Uterus (tissue), 4 donors: ENCODE results near the gene CFAP65. TPM values are rescaled to one million over a fixed set of nuclear protein-coding genes. Genes with fewer than 3 reads are reported as not detected.

Experiments used
- DNase-seq, 2 donors: peaks; one replicate each; pipeline ENCODE4 v3.0.0-alpha.2; 2019 to 2020
- H3K27ac ChIP-seq, 2 donors: fragments of 200-600 bp; sonication (generic); 1 replicate in 1 of 2; 2 replicates in 1 of 2; pipeline ENCODE4 v1.5.1; 2016 to 2018
- H3K27me3 ChIP-seq, 2 donors: fragments of 200-600 bp; sonication (generic); one replicate each; pipeline ENCODE4 v1.5.1; 2018 to 2019; ENCODE audit warnings: control low read depth in 1 of 2
- H3K36me3 ChIP-seq, 2 donors: fragments of 200-600 bp; sonication (generic); one replicate each; pipeline ENCODE4 v1.5.1; 2019; ENCODE audit warnings: control low read depth in 1 of 2
- H3K4me1 ChIP-seq, 2 donors: fragments of 200-600 bp; sonication (generic); one replicate each; pipeline ENCODE4 v1.5.1; 2018 to 2019; ENCODE audit warnings: control low read depth in 1 of 2
- H3K4me3 ChIP-seq, 2 donors: fragments of 200-600 bp; sonication (generic); 1 replicate in 1 of 2; 2 replicates in 1 of 2; pipeline ENCODE4 v1.5.1; 2018 to 2019; ENCODE audit warnings: mild to moderate bottlenecking in 1 of 2
- H3K9me3 ChIP-seq, 2 donors: fragments of 200-600 bp; sonication (generic); one replicate each; pipeline ENCODE4 v1.5.1; 2019; ENCODE audit warnings: control low read depth in 1 of 2
- POLR2A ChIP-seq, 2 donors: fragments of 450-650 bp; IDR thresholded peaks; one replicate each; pipeline ENCODE4 v1.6.1; 2016; ENCODE audit warnings: antibody characterized with exemption in 2 of 2, mild to moderate bottlenecking in 1 of 2, moderate library complexity in 1 of 2
- intact Hi-C: fragments of 100-400 bp; cut with DNase I; formaldehyde crosslinking; loops from one replicate; pipeline ENCODE4 v1.15.1; 2023; ENCODE audit warnings: low total_unique reads
- microRNA counts, 2 donors: library from miRNA; unstranded; fragments of <30 nt; microRNA quantifications; one replicate each; lab custom pipeline; 2016 to 2017
- microRNA-seq: library from miRNA; unstranded; fragments of <30 nt; microRNA quantifications from one replicate; pipeline ENCODE4, GENCODE V29; 2016; ENCODE audit warnings: borderline microRNAs expressed, borderline replicate concordance
- small RNA-seq: library from RNA; depleted of rRNA; stranded (forward); fragments of <200 nt; gene quantifications from one replicate; pipeline ENCODE3, GENCODE V24; 2016
- total RNA-seq, 4 donors: library from RNA; depleted of rRNA in 3 of 4; stranded (reverse); fragments of >200 nt in 3 of 4; gene quantifications; one replicate each; pipeline versions ENCODE4 v1.1.0 to v1.2.4, GENCODE V29; 2014 to 2023
- TF ChIP-seq, protein P1 (sequence below), 4 experiments: fragments of 200-600 bp in 2 of 4; fragments of 450-650 bp in 2 of 4; sonication (generic) in 2 of 4; IDR thresholded peaks; one replicate each; pipeline ENCODE4 v1.5.1; 2016 to 2019; ENCODE audit warnings: antibody characterized with exemption in 4 of 4, mild to moderate bottlenecking in 2 of 4, moderate library complexity in 1 of 4
- donor health status: DM: yes; HTN: yes; CAD: no.

The CFAP65 gene
- total RNA-seq, 4 donors from 2014 or later = 0.21 to 3.5 (median 1.9) TPM

DNA sequence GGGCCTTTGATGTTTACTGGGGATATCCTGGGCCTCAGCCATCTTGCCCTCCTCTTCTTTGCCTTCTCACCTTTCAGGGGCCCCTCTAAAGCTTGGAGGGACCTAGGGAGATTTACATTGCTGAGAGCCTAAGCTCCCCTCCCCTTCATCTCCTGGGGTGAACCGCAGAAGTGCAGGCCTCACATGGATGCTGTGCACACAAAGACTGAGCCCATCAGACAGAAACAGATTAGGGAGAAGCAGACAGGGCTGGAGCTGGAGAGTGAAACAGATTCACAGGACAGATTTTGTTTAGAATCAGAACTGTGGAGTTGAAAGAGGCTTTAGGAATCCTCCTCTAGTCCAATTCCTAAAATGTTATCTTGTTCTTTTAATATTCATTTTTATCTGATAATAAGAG is 85.3 kb downstream of the CFAP65 start:
- no peaks in the 10 kb centered on the region for H3K9me3 ChIP-seq
- peaks cover 0 to 17% of the 10 kb centered on the region in 2 donors for H3K4me1 ChIP-seq
- DNase-seq = no peak
- H3K4me3 ChIP-seq = no peak overlapping the region
- peaks cover 5 to 9% of the 10 kb centered on the region in 2 donors for H3K27me3 ChIP-seq
- no peak overlapping the region for H3K27ac ChIP-seq
- intact Hi-C loops = no loop called here
- TF ChIP-seq, protein P1, sequence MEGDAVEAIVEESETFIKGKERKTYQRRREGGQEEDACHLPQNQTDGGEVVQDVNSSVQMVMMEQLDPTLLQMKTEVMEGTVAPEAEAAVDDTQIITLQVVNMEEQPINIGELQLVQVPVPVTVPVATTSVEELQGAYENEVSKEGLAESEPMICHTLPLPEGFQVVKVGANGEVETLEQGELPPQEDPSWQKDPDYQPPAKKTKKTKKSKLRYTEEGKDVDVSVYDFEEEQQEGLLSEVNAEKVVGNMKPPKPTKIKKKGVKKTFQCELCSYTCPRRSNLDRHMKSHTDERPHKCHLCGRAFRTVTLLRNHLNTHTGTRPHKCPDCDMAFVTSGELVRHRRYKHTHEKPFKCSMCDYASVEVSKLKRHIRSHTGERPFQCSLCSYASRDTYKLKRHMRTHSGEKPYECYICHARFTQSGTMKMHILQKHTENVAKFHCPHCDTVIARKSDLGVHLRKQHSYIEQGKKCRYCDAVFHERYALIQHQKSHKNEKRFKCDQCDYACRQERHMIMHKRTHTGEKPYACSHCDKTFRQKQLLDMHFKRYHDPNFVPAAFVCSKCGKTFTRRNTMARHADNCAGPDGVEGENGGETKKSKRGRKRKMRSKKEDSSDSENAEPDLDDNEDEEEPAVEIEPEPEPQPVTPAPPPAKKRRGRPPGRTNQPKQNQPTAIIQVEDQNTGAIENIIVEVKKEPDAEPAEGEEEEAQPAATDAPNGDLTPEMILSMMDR (IDR thresholded peaks at IDR 0.05) = no peak
- no peak for TF ChIP-seq POLR2A (IDR thresholded peaks at IDR 0.05)
- no peaks in the 10 kb centered on the region for H3K36me3 ChIP-seq

DNA sequence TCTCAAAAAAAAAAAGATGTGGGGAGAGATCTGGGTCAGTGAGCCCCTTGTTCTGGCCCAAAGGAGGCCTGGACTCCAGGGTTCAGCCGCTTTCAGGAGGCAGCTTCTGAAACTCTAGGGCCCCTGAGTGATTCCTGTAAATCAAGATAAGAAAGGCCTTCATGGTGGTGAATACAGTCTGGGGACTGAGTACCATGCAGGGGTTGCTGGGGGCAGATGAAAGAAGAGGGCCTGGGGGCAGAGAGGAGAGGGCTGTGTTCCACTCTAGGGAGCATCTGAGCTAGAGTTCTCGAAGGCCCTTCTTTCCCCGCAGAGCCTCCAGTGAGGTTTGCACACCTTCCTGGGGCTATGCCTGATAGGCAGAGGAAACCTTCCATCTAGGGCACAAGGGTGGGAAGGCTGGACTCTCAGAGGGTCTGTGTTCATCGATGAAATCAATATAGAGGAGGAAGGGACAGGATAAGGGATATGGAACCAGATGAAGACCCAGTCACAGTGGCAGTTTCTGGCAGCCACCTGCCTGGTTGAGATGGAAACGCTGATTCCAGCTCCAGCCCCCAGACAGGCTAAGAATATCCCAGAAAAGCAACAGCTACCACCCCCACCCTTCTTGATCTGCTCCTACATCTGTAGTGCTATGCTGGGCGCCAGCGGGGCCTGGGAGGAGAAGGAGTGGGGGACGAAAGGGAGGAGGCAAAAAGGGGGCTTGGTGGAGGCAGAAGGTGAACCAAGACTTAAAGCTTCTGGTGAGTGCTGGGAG is 86.6 kb downstream of the CFAP65 start:
- no peak overlapping the region for H3K27ac ChIP-seq
- no peak overlapping the region for H3K4me3 ChIP-seq
- intact Hi-C loops = no loop called here
- no peaks in the 10 kb centered on the region for H3K9me3 ChIP-seq
- DNase-seq = no peak
- no peak for TF ChIP-seq POLR2A (IDR thresholded peaks at IDR 0.05)
- TF ChIP-seq, protein P1 (IDR thresholded peaks at IDR 0.05) = no peak
- no peaks in the 10 kb centered on the region for H3K36me3 ChIP-seq
- peaks cover 0 to 4% of the 10 kb centered on the region in 2 donors for H3K4me1 ChIP-seq
- H3K27me3 ChIP-seq = peaks cover 0 to 6% of the 10 kb centered on the region in 2 donors

DNA sequence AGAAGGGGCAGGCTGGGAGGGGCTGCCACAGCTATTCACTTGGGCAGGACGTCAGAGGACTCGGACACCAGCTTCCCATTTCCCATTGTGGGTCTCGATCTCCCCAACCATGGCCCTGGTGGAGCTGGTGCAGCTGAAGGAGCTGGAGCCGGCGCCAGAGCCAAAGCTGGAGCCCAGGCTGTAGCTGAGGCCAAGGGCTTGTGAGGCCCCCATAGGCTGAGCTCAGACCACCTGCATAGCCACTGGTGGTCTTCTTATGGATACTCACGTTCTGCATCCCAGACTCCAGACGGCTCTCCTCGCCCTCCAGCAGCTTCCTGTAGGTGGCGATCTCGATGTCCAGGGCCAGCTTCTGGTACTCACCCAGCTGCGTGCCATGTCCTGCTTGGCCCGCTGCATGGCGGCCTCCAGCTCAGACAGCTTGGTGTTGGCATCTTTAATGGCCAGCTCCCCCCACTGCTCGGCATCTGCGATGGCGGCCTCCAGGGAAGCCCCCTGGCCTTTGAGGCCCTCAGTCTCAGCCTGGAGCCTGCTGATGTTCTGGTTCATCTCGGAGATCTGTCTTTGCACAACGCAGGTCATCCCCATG is 87.9 kb downstream of the CFAP65 start:
- no peak for DNase-seq
- Histone ChIP-seq H3K9me3 (no peaks in the 10 kb centered on the region), H3K27ac (no peak overlapping the region), H3K27me3 (no peaks in the 10 kb centered on the region), H3K36me3 (no peaks in the 10 kb centered on the region), H3K4me1 (no peaks in the 10 kb centered on the region), H3K4me3 (no peak overlapping the region)
- intact Hi-C loops = no loop called here
- TF ChIP-seq, protein P1 (IDR thresholded peaks at IDR 0.05) = no peak
- TF ChIP-seq POLR2A (IDR thresholded peaks at IDR 0.05) = no peak

MicroRNA genes within 50 kb of the gene (microRNA counts, 767-probe panel; counts per million panel counts)
- microRNA hsa-miR-3131 (lab: Ali Mortazavi, UCI) (0 counts per million in 2 donors), microRNA hsa-miR-375 (lab: Ali Mortazavi, UCI) (0 counts per million in 2 donors)

Small RNAs within 50 kb of the gene (microRNA-seq; reads per million reads assigned to microRNA genes)
- gene MIR3131 (not detected), gene MIR375 (228 reads per million, percentile 67 among the genes with 10 or more reads in this experiment)

Small RNAs within 50 kb of the gene (small RNA-seq; reads per million reads assigned to genes)
- gene MIR3131 (not detected), gene MIR375 (1.3 reads per million, percentile 61 among the genes with 10 or more reads in this experiment)

Other genes with a start within 250 kb of the CFAP65 start
- not detected for gene PRKAG3, start 209.7 kb downstream of the CFAP65 start, total RNA-seq
- gene WNT6, start 181.7 kb downstream of the CFAP65 start, total RNA-seq = 1 to 10 TPM in 3 of 4 donors, not detected in 1; 1.0 to 2.1 (median 1.9) TPM
- under 1 TPM in 2 of 4 donors, not detected in 2; 0.15 to 0.97 TPM for gene WNT10A, start 160.7 kb downstream of the CFAP65 start, total RNA-seq
- gene CDK5R2, start 81.8 kb downstream of the CFAP65 start, total RNA-seq = not detected
- gene FEV, start 56.3 kb downstream of the CFAP65 start, total RNA-seq = not detected
- not detected for gene CRYBA2, start 48.1 kb downstream of the CFAP65 start, total RNA-seq
- under 1 TPM in 1 of 4 donors, not detected in 3; 0.83 TPM for gene IHH, start 19.4 kb upstream of the CFAP65 start, total RNA-seq
- 100 to 1,000 TPM in 1 of 4 donors, 10 to 100 TPM in 3; 15.0 to 162 (median 18.1) TPM for gene NHEJ1, start 119.3 kb upstream of the CFAP65 start, total RNA-seq
- gene SLC23A3, start 128.5 kb upstream of the CFAP65 start, total RNA-seq = 1 to 10 TPM in 2 of 4 donors, under 1 TPM in 1, not detected in 1; 0.26 to 8.1 (median 1.8) TPM
- 10 to 100 TPM in 3 of 4 donors, 1 to 10 TPM in 1; 3.1 to 56.2 (median 35.8) TPM for gene CNPPD1, start 135.4 kb upstream of the CFAP65 start, total RNA-seq
- gene RETREG2, start 136.8 kb upstream of the CFAP65 start, total RNA-seq = 100 to 1,000 TPM in 1 of 4 donors, 10 to 100 TPM in 3; 18.2 to 216 (median 74.9) TPM
- gene ZFAND2B, start 165.3 kb upstream of the CFAP65 start, total RNA-seq = 100 to 1,000 TPM in 1 of 4 donors, 10 to 100 TPM in 3; 21.7 to 212 (median 45.2) TPM
- 10 to 100 TPM in 3 of 4 donors, 1 to 10 TPM in 1; 7.1 to 37.6 (median 27.7) TPM for gene ABCB6, start 177.4 kb upstream of the CFAP65 start, total RNA-seq
- 10 to 100 TPM; 21.5 to 53.5 (median 45.9) TPM for gene ATG9A, start 188.1 kb upstream of the CFAP65 start, total RNA-seq
- gene ANKZF1, start 188.3 kb upstream of the CFAP65 start, total RNA-seq = 10 to 100 TPM; 31.8 to 57.6 (median 38.7) TPM
- 10 to 100 TPM in 2 of 4 donors, 1 to 10 TPM in 2; 8.2 to 20.7 (median 10.9) TPM for gene GLB1L, start 203.9 kb upstream of the CFAP65 start, total RNA-seq
- gene STK16, start 204.0 kb upstream of the CFAP65 start, total RNA-seq = 10 to 100 TPM in 3 of 4 donors, 1 to 10 TPM in 1; 4.1 to 55.6 (median 18.0) TPM
- gene TUBA4B, start 211.7 kb upstream of the CFAP65 start, total RNA-seq = under 1 TPM in 2 of 4 donors, not detected in 2; 0.43 to 0.83 TPM
- 10 to 100 TPM in 2 of 4 donors, 1 to 10 TPM in 2; 3.7 to 32.3 (median 7.3) TPM for gene TUBA4A, start 212.4 kb upstream of the CFAP65 start, total RNA-seq
- 10 to 100 TPM; 32.1 to 92.1 (median 69.1) TPM for gene DNAJB2, start 237.8 kb upstream of the CFAP65 start, total RNA-seq